ENCODE measurements around the gene AIMP1. TPM values are rescaled to one million over a fixed set of nuclear protein-coding genes. Genes with fewer than 3 reads are reported as not detected.

AIMP1 gene
- total RNA-seq, 1 donor from 2014 or later = 14.9 TPM

DNA sequence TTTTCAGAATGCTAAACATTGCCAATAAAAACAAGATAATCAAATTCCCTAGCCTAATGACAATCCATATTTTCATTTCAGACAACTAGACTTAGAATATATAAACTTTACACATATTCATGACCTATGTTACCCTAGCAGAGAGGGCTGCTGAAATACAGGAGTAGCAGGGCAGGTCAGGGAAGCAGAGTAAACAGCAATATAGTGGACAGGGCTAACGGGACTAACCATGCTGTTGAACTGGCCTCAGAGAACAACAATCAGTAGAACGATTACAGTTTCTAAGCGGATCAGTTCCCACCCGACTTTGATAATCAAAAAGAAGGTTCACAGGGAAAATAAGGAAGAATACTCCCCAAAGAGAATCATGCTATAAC lies 14.3 kb upstream of the AIMP1 start:
- H3K4me1 ChIP-seq = no peaks in the 10 kb centered on the region
- H3K4me3 ChIP-seq = no peak overlapping the region
- TF ChIP-seq, protein P1, sequence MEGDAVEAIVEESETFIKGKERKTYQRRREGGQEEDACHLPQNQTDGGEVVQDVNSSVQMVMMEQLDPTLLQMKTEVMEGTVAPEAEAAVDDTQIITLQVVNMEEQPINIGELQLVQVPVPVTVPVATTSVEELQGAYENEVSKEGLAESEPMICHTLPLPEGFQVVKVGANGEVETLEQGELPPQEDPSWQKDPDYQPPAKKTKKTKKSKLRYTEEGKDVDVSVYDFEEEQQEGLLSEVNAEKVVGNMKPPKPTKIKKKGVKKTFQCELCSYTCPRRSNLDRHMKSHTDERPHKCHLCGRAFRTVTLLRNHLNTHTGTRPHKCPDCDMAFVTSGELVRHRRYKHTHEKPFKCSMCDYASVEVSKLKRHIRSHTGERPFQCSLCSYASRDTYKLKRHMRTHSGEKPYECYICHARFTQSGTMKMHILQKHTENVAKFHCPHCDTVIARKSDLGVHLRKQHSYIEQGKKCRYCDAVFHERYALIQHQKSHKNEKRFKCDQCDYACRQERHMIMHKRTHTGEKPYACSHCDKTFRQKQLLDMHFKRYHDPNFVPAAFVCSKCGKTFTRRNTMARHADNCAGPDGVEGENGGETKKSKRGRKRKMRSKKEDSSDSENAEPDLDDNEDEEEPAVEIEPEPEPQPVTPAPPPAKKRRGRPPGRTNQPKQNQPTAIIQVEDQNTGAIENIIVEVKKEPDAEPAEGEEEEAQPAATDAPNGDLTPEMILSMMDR (IDR thresholded peaks at IDR 0.05) = no peak
- intact Hi-C loops (cut with DNase I) = no loop called here
- H3K9me3 ChIP-seq = no peaks in the 10 kb centered on the region
- no peak overlapping the region for H3K27ac ChIP-seq
- no peaks in the 10 kb centered on the region for H3K27me3 ChIP-seq
- H3K36me3 ChIP-seq = peaks cover 0 to 4% of the 10 kb centered on the region in 2 donors
- no peak for DNase-seq (ENCODE audit: low spot score in 2 of 2)

DNA sequence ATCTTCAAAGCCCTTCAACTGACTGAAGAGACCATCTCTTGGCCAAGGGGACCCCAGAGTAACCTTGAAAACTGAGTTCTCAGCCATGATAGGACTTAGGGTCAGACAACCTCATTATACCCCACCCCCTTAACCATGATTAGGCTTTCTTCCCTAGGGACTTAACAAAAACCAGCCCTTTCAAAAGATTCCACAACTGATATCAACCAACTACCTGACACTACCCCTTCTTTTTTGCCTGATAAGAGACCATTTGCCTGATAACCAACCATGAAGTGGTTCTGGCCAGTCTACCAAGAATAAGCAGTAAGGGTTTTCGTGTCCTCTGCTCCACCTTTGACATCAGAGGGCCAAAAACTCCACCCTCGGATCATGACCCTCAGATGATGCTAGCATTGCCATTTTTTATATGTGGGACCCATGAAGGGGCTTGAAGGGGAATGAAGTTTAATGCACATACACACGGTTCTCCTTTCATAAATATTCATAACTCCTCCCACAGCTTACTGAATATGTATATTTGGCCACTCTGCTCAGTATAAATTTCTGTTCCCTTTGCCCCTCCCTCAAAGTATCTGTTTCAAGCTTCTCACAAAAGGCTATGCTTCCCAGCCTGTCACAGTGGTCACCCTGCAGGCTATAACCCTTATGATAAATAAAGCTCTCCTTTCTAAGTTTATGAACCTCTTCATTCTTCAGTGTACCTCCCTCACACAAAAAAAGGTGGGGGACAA lies 12.6 kb upstream of the AIMP1 start:
- no peak for DNase-seq (ENCODE audit: low spot score in 2 of 2)
- Histone ChIP-seq H3K4me1 (peaks cover 0 to 6% of the 10 kb centered on the region in 2 donors), H3K36me3 (peaks cover 0 to 4% of the 10 kb centered on the region in 2 donors), H3K27me3 (no peaks in the 10 kb centered on the region), H3K27ac (no peak overlapping the region), H3K9me3 (no peaks in the 10 kb centered on the region), H3K4me3 (no peak overlapping the region)
- intact Hi-C loops (cut with DNase I) = no loop called here
- TF ChIP-seq, protein P1 (IDR thresholded peaks at IDR 0.05) = no peak

DNA sequence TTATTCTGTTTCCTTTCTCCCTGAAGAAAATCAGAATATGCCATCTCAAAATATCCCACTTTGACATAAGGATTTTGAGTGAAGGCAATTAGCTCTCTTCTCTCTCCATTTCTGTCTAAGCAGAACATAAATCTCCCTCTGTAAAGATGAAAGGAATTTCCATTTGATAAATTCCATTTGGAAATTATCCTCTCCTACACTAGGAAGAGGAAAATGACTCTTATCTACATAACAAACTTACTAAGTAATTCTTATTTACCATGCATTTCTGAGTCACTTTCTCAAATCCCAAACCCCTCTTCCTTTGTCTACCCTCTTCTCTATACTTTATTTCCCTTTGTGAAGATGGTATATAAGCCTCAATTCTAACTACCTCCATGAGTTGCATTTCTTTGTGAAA lies 11.7 kb upstream of the AIMP1 start:
- Histone ChIP-seq H3K27ac (no peak overlapping the region), H3K4me1 (peaks cover 0 to 8% of the 10 kb centered on the region in 2 donors), H3K4me3 (no peak overlapping the region), H3K36me3 (peaks cover 0 to 2% of the 10 kb centered on the region in 2 donors), H3K9me3 (no peaks in the 10 kb centered on the region), H3K27me3 (no peaks in the 10 kb centered on the region)
- no peak for DNase-seq (ENCODE audit: low spot score in 2 of 2)
- TF ChIP-seq, protein P1 (IDR thresholded peaks at IDR 0.05) = no peak
- intact Hi-C loops (cut with DNase I) = no loop called here

GRCh38 chr4:106305435-106306055 lies 10.8 kb upstream of the AIMP1 start:
- TF ChIP-seq, protein P1 (IDR thresholded peaks at IDR 0.05) = no peak
- no peaks in the 10 kb centered on the region for H3K9me3 ChIP-seq
- H3K4me1 ChIP-seq = peaks cover 0 to 15% of the 10 kb centered on the region in 2 donors
- no peak overlapping the region for H3K4me3 ChIP-seq
- H3K27ac ChIP-seq = no peak overlapping the region
- no peak for DNase-seq (ENCODE audit: low spot score in 2 of 2)
- no peaks in the 10 kb centered on the region for H3K27me3 ChIP-seq
- no peaks in the 10 kb centered on the region for H3K36me3 ChIP-seq
- intact Hi-C loops (cut with DNase I) = no loop called here

DNA sequence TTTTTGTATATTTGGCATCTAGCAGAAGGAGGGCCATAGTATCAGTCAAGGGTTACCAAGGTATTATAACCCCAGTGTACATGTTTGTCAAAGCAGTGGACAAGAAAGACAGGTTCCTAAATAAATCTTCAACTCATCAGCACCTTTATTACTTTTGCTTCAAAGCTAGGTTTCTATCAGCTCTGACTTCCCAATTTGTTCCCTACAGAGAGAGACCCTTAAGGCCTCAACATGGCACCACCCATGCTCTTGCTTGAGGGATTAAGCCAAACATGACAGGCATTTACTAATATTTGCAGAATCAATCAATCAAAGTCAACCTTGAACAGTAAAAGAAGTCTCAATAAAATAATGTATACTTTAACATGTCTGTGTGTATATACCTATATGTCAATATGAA lies 9.8 kb upstream of the AIMP1 start:
- Histone ChIP-seq H3K9me3 (no peaks in the 10 kb centered on the region), H3K27me3 (no peaks in the 10 kb centered on the region), H3K4me1 (peaks cover 0 to 22% of the 10 kb centered on the region in 2 donors), H3K27ac (no peak overlapping the region), H3K36me3 (no peaks in the 10 kb centered on the region), H3K4me3 (no peak overlapping the region)
- intact Hi-C loops (cut with DNase I) = no loop called here
- no peak for DNase-seq (ENCODE audit: low spot score in 2 of 2)
- TF ChIP-seq, protein P1 (IDR thresholded peaks at IDR 0.05) = no peak

Data from ascending aorta (tissue), 2 donors.